HG03139 (cell line): ENCODE measurements around the gene MCAT.
A peak's percentile ranks its signal among the peaks of the same experiment; 100 is the strongest.

Source experiments
- ATAC-seq: cut with Tn5 transposase; IDR thresholded peaks from one replicate; pipeline ENCODE4 v1.9.1; 2021; ENCODE audit not compliant: unreplicated experiment

MCAT gene

DNA sequence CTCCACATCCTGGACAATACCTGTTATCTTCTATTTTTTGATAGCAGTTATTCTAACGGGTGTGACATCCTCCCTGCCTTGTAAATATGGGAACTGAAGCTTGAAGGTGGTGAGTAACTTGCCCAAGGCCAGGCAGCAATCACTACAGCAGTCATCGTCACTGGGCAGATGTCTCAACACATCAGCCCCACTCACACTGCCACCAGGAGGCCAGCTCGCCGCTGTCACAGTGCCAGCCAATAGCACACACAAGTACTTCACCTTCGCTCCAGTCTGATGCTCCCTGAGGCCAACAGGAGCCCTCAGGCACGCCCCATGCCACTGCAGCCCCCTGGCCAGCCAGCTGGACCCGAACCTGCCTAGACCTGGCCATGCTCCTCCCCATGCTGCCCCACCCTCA, 49.1 kb downstream of the MCAT start:
- no peak for ATAC-seq

GRCh38 chr22:43092085-43092484, 51.1 kb downstream of the MCAT start:
- no peak for ATAC-seq

GRCh38 chr22:43090130-43090789, 52.9 kb downstream of the MCAT start:
- no peak for ATAC-seq

GRCh38 chr22:43088984-43089717, 54.0 kb downstream of the MCAT start, which contains the start of gene TTLL1:
TSS of gene TTLL1 (minus strand) at chr22:43089391. CDS start at chr22:43075586, 13,805 bp downstream.
- ATAC-seq = peak; percentile 72

- no peak for ATAC-seq
Measured at GRCh38 chr22:43088627-43088983, 54.6 kb downstream of the MCAT start.

GRCh38 chr22:43085658-43086606, 57.3 kb downstream of the MCAT start:
- ATAC-seq = no peak
